ENCODE data around the gene HMGXB3.

The HMGXB3 gene

GRCh38 chr5:150001660-150002486, 1.3 kb downstream of the HMGXB3 start:
- TF ChIP-seq, protein P1, sequence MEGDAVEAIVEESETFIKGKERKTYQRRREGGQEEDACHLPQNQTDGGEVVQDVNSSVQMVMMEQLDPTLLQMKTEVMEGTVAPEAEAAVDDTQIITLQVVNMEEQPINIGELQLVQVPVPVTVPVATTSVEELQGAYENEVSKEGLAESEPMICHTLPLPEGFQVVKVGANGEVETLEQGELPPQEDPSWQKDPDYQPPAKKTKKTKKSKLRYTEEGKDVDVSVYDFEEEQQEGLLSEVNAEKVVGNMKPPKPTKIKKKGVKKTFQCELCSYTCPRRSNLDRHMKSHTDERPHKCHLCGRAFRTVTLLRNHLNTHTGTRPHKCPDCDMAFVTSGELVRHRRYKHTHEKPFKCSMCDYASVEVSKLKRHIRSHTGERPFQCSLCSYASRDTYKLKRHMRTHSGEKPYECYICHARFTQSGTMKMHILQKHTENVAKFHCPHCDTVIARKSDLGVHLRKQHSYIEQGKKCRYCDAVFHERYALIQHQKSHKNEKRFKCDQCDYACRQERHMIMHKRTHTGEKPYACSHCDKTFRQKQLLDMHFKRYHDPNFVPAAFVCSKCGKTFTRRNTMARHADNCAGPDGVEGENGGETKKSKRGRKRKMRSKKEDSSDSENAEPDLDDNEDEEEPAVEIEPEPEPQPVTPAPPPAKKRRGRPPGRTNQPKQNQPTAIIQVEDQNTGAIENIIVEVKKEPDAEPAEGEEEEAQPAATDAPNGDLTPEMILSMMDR (IDR thresholded peaks at IDR 0.05) = peak; percentile 55; the same call in 1 of the 2 replicates

DNA sequence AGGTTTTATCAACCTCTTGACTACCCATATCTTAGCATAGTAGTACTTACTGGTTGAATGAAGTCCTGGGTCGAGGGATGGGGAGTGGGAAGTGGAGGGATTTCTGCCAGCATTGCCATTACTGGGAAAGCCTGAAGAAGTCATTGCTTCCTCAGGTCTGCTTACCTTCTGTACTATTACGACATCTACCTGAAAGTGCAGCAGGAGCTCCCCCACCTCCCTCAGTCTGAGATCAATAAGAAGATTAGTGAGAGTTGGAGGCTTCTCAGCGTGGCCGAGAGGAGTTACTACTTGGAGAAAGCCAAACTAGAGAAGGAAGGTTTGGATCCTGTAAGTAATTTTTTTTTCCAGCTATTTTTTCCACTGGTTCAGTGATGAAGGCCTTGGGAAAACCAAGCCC, 5.8 kb downstream of the HMGXB3 start:
- TF ChIP-seq, protein P1 (IDR thresholded peaks at IDR 0.05) = no peak

DNA sequence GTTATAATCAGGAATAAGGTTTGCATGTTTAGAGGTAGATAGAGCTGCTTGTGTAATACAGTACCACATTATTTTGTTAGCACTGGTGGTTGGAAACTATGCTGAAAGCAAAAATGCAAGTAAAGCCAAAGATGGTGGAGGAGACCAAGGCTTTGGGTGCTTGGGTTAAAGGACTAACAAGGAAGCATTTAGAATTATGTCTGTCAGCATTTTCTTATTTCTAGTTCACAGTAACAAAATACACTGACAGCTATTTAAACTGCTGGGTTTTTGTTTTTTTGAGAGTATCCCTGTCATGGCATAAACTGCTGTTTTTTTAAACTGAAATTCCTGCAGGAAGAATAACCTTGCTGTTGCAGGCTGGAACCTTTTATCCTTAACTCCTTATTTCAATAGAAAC, 6.5 kb downstream of the HMGXB3 start:
- TF ChIP-seq, protein P1 (IDR thresholded peaks at IDR 0.05) = no peak

DNA sequence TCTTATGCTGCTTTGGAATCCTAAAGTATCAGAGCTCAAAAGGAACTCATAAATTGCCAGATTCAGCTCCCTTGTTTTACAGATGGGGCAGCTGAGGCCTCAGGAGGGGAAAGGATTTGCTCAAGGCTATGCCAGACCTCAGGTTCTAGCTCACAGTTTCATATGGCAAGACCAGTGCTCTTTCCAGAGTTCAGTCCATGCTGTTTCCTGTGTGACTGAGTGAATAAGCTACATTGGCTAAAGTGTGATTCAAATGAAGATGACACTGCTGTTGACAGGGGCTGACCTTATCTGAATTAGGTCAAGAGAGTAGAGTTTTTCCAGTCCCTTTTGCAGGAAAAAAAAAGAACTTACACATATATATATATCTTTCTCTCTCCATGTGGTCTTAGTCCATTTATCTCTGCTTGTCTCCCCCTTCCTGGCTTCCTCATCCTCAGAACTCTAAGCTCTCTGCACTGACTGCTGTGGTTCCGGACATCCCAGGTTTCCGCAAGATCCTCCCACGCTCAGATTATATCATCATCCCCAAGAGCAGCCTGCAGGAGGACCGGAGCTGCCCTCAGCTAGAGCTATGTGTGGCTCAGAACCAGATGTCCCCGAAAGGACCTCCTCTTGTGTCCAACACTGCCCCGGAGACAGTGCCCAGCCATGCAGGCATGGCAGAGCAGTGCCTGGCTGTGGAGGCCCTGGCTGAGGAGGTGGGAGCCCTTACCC, 9.3 kb downstream of the HMGXB3 start:
- TF ChIP-seq, protein P1 (IDR thresholded peaks at IDR 0.05) = no peak

DNA sequence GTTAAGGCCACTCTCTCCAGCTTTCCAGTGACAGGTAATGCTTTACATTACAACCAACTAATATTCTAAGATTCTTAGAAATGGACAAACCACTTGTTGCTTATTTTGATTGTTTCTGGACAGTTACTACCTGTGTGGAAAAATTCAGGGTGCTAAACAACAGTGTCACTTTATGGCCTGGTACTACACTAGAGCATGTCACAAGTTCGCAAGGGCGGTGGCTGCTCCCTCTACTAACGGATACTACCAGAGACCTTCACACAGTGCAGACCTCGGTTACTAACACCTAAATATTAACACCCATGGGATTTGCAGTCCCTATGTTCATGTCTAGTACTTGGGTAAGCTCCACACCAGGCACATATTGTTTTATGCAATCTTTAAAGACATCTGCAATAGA, 13.4 kb downstream of the HMGXB3 start:
- TF ChIP-seq, protein P1 (IDR thresholded peaks at IDR 0.05) = no peak

- TF ChIP-seq, protein P1 (IDR thresholded peaks at IDR 0.05) = no peak
These were observed 13.9 kb downstream of the HMGXB3 start for GRCh38 chr5:150014456-150014855.

DNA sequence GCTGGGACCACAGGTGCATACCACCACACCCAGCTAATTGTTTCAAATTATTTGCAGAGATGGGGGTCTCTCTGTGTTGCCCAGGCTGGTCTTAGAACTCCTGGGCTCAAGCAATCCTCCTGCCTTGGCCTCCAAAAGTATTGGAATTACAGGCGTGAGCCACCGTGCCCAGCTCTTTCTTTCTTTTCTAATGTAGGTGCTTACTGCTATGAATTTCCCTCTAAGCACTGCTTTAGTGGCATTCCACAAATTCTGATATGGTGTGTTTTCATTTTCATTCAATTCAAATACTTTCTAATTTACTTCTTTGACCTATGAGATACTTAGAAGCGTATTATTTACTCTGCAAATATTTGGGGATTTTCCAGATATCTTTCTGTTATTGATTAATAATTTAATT, 14.9 kb downstream of the HMGXB3 start:
- TF ChIP-seq, protein P1 (IDR thresholded peaks at IDR 0.05) = no peak
